GM18526 (cell line): Measurements from ENCODE around the gene INAFM1.

Experiments used
- POLR2A ChIP-seq: IDR thresholded peaks from 3 replicates; pipeline ENCODE4 v1.6.1; 2011; ENCODE audit not compliant: insufficient read length; ENCODE audit errors: extremely low read depth

Gene INAFM1

DNA sequence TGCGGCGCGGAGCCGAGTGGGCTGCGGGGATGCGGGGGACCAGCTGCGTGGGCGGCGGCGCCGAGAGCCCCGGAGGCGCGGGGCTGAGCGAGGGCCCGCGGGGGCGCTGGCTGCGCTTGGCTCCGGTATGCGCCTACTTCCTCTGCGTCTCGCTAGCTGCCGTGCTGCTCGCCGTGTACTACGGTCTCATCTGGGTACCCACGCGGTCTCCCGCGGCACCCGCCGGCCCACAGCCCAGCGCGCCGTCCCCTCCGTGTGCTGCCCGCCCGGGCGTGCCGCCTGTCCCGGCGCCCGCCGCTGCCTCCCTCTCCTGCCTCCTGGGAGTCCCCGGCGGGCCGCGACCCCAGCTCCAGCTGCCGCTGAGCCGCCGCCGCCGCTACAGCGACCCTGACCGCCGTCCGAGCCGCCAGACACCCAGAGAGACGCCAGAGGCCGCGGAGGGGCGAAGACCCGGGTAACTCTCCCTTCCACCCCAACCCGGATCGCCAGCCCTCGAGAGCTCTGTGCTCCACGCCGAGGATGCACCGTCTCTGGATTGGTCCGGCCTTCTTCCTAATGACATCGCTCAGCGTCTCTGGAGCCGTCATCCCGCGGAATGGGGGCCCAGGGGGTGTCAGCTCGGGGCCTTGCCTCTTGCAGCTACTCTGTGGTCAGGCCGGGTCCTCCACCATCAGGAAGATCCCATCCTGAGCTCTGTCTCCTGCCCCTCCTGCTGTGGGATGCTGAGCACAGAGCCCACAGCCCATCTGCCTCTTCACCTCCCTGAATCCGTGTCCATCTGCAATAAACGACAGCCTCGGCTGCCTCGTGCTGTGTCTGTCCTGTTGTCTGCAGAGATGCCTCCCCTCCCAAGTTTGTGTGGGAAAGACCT lies 441 bp downstream of the INAFM1 start:
- no peak for TF ChIP-seq POLR2A

DNA sequence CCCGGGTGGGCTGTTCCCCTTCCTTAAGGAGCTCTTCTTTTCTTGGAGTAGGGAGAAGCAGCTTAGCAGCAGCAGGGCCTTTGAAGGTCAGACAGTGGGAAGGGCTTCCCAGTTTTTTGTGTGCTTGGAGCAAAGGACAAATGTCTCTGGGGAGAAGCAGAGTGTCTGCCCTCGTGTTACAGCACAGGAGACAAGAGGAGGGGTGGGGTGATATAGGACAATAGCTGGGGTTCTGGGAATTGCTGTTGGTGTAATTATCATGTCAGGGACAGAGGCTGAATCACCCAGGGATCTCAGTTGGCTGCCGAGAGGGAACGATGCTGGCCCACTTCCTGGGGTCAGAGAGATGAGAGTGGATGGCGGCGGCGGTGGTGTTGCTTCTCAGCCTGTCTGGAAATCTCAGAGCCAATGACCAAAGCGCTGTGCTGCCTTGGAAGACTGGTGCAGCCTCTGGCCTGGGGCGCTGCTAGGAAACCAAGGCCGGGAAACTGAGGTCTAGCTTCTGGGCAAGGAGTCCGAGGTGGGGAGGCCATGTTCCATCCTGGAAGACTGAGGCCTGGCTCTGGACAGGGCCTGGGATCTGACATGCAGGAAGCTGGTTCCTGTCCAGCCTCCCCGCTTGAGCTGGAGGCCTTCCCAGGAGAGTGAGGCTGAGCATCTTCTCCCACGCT lies 1.2 kb downstream of the INAFM1 start:
- no peak for TF ChIP-seq POLR2A

DNA sequence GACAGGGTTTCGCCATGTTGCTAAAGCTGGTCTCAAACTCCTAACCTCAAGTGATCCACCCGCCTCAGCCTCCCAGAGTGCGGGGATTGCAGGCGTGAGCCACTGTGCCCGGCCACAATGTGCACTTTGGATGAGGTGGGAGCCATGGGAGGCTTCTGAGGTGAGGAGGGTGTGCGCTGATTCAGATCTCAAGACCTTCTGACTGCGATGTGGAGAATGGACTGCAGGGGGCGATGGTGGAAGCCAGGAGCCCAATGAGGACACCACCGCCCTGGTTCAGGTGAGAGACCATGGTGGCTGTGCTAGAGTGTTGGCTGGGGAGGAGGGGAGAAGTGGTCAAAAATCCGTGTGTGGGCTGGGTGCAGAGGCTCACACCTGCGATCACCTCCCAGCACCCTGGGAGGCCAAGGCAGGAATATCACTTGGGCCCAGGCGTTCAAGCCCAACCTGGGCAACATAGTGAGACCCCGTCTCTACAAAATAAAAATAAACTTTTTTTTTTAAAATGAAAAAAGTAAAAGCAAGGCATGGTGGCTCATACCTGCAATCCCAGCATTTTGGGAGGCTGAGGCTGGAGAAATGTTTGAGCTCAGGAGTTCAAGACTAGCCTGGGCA lies 5.6 kb downstream of the INAFM1 start:
- TF ChIP-seq POLR2A: no peak

DNA sequence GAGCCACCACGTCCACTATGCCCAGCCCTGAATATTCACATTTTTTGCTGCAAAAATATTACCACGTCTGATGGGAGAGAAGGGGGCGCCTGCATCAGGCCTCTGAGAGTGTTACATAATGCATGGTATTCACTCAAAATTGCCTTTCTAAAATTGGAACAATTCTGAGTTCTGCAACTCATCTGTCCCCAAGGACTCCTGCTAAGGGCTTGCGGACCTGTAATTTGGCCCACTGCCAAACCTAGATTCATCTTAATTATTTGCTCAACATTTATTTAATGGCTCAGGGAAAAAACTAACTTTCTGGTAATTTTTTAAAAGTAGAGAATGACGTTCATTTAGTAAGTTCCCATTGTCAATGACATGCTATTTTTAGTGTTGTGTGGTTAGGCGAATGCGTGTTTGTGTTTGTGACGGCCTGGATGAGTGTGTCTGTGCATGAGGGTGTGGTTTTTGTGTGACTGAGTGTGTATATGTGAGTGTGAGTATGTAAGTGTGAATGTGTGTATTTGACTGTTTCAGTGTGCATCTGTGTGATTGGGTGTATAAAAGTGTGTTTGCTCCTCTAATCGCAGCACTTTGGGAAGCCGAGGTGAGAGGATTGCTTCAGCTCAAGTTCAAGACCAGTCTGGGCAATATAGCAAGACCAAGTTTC lies 8.8 kb downstream of the INAFM1 start:
- TF ChIP-seq POLR2A: no peak

DNA sequence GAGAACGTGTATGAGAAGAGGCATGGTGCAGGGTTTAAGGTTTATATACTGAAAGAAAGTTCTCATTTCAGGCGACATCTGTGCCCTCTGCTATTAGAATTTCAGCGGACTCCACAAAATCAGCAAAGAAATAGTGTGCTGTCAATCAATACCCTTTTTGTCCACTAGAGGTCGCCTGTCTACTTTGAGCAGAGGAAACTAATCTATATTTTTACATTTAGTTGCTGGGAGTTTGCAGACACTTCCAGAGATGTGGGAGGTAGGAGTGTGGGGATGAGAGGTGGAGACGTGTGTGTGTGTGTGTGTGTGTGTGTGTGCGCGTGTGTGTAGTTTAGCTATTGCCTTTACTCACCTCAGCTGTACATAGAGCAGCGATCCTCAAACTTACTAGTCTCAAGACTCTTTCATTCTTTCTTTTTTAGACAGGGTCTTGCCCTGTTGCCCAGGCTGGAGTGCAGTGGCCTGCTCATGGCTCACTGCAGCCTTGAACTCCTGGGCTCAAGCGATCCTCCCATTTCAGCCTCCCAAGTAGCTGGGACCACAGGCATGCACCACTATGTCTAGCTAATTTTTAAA lies 9.7 kb downstream of the INAFM1 start:
- no peak for TF ChIP-seq POLR2A

DNA sequence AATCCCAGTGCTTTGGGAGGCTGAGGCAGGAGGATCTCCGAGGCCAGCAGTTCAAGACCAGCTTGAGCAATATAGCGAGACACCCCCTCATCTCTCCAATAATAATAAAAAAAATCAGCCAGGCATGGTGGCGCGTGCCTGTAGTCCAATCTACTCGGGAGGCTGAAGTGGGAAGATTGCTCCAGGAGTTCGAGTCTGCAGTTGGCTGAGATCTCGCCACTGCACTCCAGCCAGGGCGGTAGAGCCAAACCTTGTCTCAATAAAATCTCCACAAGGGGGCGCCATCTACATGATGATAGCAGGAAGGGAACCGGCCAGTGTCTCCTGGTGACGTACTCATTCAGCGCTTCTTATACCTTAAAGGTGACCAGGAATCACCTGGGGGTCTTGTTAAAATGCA lies 21.4 kb downstream of the INAFM1 start:
- no peak for TF ChIP-seq POLR2A

DNA sequence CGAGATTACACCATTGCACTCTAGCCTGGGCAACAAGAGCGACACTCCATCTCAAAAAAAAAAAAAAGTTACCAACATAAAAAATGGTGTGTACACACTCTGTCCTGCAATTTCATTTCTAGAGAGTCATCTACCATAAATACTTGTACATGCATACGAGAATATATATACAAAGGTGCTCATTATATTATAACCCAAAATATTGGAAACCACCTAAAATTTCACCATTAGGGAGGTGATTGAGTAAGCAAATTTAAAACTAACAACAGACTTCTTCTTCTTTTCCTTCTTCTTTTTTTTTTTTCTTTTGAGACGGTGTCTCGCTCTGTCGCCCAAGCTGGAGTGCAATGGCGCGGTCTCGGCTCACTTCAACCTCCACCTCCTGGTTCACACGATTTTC lies 27.6 kb downstream of the INAFM1 start:
- no peak for TF ChIP-seq POLR2A

DNA sequence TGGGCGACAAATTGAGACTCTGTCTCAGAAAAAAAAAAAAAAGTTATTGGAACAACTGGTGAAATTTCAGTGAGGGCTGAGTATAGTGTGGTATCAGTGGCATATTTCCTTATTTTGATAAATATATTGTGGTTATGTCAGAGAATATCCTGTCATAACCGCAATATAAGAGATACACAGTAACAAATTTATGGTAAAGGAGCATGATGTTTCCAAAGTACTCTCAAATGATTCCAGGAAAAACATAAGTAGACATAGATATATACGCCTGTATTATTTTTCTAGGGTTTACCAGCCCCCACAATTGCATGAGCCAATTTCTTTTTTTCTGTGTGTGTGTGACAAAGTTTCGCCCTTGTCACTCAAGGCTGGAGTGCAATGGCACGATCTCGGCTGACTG lies 29.3 kb downstream of the INAFM1 start:
- no peak for TF ChIP-seq POLR2A

DNA sequence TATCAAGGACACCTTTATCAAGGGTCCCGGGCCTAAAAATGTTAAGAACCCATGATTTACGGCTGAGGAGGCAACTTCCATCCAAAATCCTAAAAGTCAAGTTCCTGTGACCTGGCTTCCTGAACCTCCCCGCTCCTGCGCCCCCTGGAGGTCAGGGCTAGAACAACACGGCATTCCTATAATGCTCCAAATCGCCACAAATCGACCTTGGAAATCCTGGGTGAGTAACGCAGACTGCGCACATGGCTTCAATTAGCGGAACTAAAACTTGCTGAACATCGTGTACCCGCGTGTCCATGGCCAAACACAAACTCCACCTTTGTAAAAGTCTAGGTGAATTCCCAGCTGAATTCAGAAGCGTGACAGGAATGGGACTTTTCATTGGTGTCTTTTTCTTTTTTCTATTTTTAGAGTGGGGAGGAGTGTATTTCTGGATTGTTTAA lies 30.6 kb downstream of the INAFM1 start:
- no peak for TF ChIP-seq POLR2A

DNA sequence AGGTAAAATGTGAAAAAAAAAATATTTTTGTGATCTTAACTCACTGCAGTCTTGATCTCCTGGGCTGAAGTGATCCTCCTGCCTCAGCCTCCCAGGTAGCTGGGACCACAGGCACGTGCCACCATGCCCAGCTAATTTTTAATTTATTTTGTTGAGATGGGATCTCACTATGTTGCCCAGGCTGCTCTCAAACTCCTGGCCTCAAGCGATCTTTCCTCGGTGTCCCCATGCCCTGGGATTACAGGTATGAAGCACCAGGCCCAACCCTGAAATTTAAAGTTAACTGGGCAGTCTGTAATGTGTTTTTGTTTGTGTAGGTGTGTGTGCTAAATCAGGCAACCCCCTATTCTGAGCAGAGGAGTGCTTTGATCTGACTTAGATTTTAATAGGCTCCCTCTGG lies 31.6 kb downstream of the INAFM1 start:
- TF ChIP-seq POLR2A: no peak

DNA sequence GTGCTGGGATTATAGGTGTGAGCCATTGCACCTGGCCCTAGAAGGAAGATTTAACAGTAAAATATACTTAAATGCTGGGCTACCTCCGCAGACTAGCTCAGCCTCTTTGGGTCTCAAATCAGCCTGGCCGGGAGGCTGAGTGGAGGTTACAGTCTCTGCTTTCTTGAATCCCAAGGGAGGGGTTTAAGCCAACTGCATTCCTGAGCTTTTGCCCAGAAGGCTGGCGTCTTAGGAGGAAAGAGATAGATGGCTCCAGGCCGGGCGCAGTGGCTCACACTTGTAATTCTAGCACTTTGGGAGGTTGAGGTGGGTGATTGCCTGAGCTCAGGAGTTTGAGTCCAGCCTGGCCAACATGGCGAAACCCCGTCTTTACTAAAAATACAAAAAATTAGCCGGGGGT lies 34.4 kb downstream of the INAFM1 start:
- no peak for TF ChIP-seq POLR2A

DNA sequence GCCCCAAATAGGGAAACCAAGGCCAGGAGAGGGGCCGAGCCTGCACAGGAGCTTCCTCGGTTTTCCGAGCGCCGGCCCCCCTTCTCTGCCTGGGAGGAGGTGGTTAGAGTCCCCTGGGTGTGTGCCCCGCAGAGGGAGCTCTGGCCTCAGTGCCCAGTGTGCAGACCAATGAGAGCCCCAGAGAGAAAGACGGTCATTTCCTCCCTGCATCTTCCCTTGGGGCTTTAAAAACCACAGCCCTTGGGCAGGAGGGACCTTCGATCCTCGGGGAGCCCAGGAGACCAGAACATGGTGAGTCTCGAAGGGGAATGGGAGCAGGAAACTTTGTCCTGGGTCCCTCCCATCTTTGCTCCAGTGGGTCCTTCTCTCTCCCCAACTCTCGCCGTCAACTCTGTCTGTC lies 34.9 kb downstream of the INAFM1 start, which contains the start of gene C5AR1:
Gene C5AR1 (plus strand): TSS at position 254 of the 400 bp plus-strand sequence. CDS start 35 bp downstream, at position 289.
- no peak for TF ChIP-seq POLR2A

DNA sequence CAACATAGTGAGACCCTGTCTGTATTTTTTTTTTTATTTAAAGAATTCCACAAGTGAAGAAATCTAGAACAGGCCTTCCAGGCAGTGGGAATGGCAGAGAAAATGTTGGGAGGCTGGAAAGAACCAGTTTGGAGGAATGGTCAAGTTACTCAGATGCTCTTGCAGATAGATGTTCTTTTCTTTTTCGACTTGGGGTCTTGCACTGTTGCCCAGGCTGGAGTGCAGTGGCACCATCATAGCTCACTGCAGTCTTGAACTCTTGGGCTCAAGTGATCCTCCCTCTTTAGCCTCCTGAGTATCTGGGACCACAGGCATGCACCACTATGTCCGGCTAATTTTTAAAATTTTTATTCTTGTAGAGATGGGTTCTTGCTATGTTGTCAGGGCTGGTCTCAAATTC lies 35.6 kb downstream of the INAFM1 start:
- no peak for TF ChIP-seq POLR2A

DNA sequence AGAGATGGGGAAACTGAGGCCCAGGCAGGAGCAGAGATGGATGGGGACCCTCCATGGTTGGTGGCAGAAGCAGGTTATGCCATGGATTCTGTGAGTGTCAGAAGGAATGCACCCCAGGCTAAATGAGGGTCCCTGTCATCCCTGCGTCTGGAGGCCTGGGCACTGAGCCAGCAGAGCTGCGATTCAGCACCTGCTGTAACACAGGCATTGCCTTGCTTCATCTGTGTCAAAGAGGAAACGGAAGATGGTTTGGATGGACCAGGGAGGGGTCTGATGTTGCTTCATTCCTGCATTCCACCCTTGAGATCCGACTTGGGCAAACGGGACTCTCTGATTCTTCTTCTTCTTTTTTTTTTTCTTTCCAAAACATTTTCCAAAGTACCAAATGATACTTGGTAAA lies 36.1 kb downstream of the INAFM1 start:
- TF ChIP-seq POLR2A: no peak

DNA sequence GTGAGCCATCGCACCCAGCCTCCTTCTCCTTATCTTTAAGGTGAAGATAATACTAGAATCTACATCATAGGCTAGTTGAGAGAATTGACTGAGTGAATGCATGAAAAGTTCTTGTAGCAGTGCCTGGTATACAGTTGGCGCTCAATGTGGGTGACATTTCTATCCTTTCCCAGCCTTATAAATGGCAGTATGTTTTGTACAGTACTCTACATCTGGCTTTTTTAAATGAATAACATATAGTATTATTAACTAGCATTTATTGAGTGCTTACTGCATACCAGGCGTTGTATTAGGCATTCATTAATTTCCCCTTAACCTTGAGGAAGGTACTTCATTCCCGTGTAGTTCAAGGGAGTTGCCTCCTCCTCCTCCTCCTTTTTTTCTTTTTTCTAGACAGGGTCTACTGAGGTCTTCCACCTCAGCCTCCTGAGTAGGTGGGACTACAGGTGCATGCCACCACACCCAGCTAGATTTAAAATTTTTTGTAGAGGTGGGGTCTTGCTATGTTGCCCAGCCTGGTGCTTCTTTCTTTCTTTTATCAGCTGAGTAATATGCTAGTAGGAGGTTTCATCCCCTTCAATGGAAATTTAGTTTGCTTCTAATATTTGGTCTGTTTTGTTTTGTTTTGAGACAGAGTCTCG lies 37.8 kb downstream of the INAFM1 start:
- no peak for TF ChIP-seq POLR2A
